Aorta (tissue), 5 donors: ENCODE results near the gene JCHAIN. TPM values are rescaled to one million over a fixed set of nuclear protein-coding genes. Genes with fewer than 3 reads are reported as not detected.

Source experiments
- ATAC-seq: fragments of 200-7000 bp; cut with Tn5 transposase; one replicate; pipeline ENCODE4 v1.9.1; 2022; ENCODE audit warnings: moderate library complexity; ENCODE audit not compliant: low FRiP score
- DNase-seq, 2 donors: peaks; one replicate each; pipeline ENCODE4 v3.0.0-alpha.2; 2020
- H3K27ac ChIP-seq, 2 donors: one replicate each; pipeline ENCODE4 v1.5.1; 2013; ENCODE audit warnings: low read length in 2 of 2, mild to moderate bottlenecking in 2 of 2, moderate library complexity in 2 of 2, control low read depth in 1 of 2, inconsistent platforms in 1 of 2, low read depth in 1 of 2
- H3K27me3 ChIP-seq, 2 donors: one replicate each; pipeline ENCODE4 v1.6.1; 2013; ENCODE audit warnings: control low read depth in 1 of 2, low read length in 1 of 2, mild to moderate bottlenecking in 1 of 2, moderate library complexity in 1 of 2; ENCODE audit not compliant: insufficient read depth in 2 of 2, control insufficient read depth in 1 of 2
- H3K36me3 ChIP-seq, 2 donors: one replicate each; pipeline ENCODE4 v1.6.1; 2013; ENCODE audit warnings: control low read depth in 1 of 2, low read length in 1 of 2, mild to moderate bottlenecking in 1 of 2; ENCODE audit not compliant: insufficient read depth in 2 of 2, control insufficient read depth in 1 of 2
- H3K4me1 ChIP-seq, 2 donors: one replicate each; pipeline ENCODE4 v1.6.1; 2013; ENCODE audit warnings: low read length in 2 of 2, control low read depth in 1 of 2, mild to moderate bottlenecking in 1 of 2, moderate library complexity in 1 of 2; ENCODE audit not compliant: insufficient read depth in 2 of 2, control insufficient read depth in 1 of 2
- H3K4me3 ChIP-seq, 2 donors: one replicate each; pipeline ENCODE4 v1.5.1; 2013; ENCODE audit warnings: low read length in 2 of 2, control low read depth in 1 of 2, mild to moderate bottlenecking in 1 of 2
- H3K9me3 ChIP-seq: one replicate; pipeline ENCODE4 v1.6.1; 2013; ENCODE audit warnings: mild to moderate bottlenecking, low read length; ENCODE audit not compliant: control insufficient read depth
- WGBS, 2 donors: extraction: QIAGEN DNeasy Blood & Tissue Kit; methylation state at CpG; one replicate each; pipeline ENCODE4 v1.1.7; 2013; 5-methylcytosine and 5-hydroxymethylcytosine counted together
- intact Hi-C, 2 donors: fragments of 100-400 bp; cut with DNase I; formaldehyde crosslinking; loops; one replicate each; pipeline versions ENCODE4 v1.14.2 to v1.15.0; 2022
- polyA plus RNA-seq, 2 donors: library from polyadenylated mRNA; stranded (reverse); fragments of 200-250 nt; gene quantifications; one replicate each; pipeline ENCODE4 v1.2.3, GENCODE V29; 2013
- total RNA-seq, 2 donors: library from RNA; stranded (reverse); fragmentation: NEBNext Ultra II Directional; extraction: Animal tissue kit (Norgen Biotek cat#: 25700); gene quantifications; one replicate each; pipeline ENCODE4 v1.2.1, GENCODE V29; 2021
- donor health status: healthy with polysubstance abuse.
- donor health status: Bipolar disorder and iron deficiency.
- donor health status: DM: no; HTN: no; CAD: no.
- donor health status: DM: no; HTN: no; CAD: no.
- donor health status: DM: yes; HTN: yes; CAD: no.

The JCHAIN gene
- total and polyA plus RNA-seq, 4 donors = 2.7 to 33.8 (median 15.7) TPM

- Histone ChIP-seq H3K4me3 (no peak overlapping the region), H3K36me3 (no peaks in the 10 kb centered on the region), H3K27ac (no peak overlapping the region), H3K27me3 (no peaks in the 10 kb centered on the region), H3K4me1 (no peaks in the 10 kb centered on the region), H3K9me3 (no peaks in the 10 kb centered on the region)
- ATAC-seq (no peak), DNase-seq (no peak)
- intact Hi-C loops = no loop called here
- 93 to 98% methylated on average over 3 of the region's 3 CpGs for WGBS, 2 donors
These were observed 43.0 kb downstream of the JCHAIN start for GRCh38 chr4:70623323-70623722.

GRCh38 chr4:70619778-70620177, 46.5 kb downstream of the JCHAIN start:
- intact Hi-C loops = no loop called here
- no peak for ATAC-seq
- no peaks in the 10 kb centered on the region for H3K36me3 ChIP-seq
- no peaks in the 10 kb centered on the region for H3K9me3 ChIP-seq
- 93 to 96% methylated on average over 2 of the region's 2 CpGs for WGBS, 2 donors
- H3K4me3 ChIP-seq = no peak overlapping the region
- H3K4me1 ChIP-seq = no peaks in the 10 kb centered on the region
- no peak overlapping the region for H3K27ac ChIP-seq
- DNase-seq = no peak
- H3K27me3 ChIP-seq = no peaks in the 10 kb centered on the region

- Histone ChIP-seq H3K27me3 (no peaks in the 10 kb centered on the region), H3K9me3 (no peaks in the 10 kb centered on the region), H3K4me1 (no peaks in the 10 kb centered on the region), H3K4me3 (no peak overlapping the region), H3K27ac (no peak overlapping the region), H3K36me3 (no peaks in the 10 kb centered on the region)
- ATAC-seq (no peak), DNase-seq (no peak)
- 87 to 89% methylated on average over 4 of the region's 4 CpGs for WGBS, 2 donors
- intact Hi-C loops = no loop called here
These were observed 47.0 kb downstream of the JCHAIN start for GRCh38 chr4:70619288-70619687.

- H3K4me3 ChIP-seq = peak overlapping the region in 1 of 2 donors; percentile 12
- 71 to 76% methylated on average over 3 of the region's 3 CpGs for WGBS, 2 donors
- H3K9me3 ChIP-seq = no peaks in the 10 kb centered on the region
- intact Hi-C loops = no loop called here
- H3K4me1 ChIP-seq = no peaks in the 10 kb centered on the region
- no peak for ATAC-seq
- no peak overlapping the region for H3K27ac ChIP-seq
- no peaks in the 10 kb centered on the region for H3K36me3 ChIP-seq
- no peaks in the 10 kb centered on the region for H3K27me3 ChIP-seq
- no peak for DNase-seq
These were observed 52.1 kb downstream of the JCHAIN start for GRCh38 chr4:70614184-70614555.

GRCh38 chr4:70613306-70614183, 52.8 kb downstream of the JCHAIN start:
- Histone ChIP-seq H3K4me3 (peak overlapping the region in 1 of 2 donors; percentile 12), H3K36me3 (no peaks in the 10 kb centered on the region), H3K9me3 (no peaks in the 10 kb centered on the region), H3K4me1 (no peaks in the 10 kb centered on the region), H3K27ac (no peak overlapping the region), H3K27me3 (no peaks in the 10 kb centered on the region)
- 16 to 22% methylated on average over 9 of the region's 9 CpGs for WGBS, 2 donors
- intact Hi-C loops = no loop called here
- DNase-seq (no peak), ATAC-seq (no peak)

- ATAC-seq (no peak), DNase-seq (no peak)
- 30% methylated on average over 2 of the region's 2 CpGs for WGBS, 2 donors
- Histone ChIP-seq H3K36me3 (no peaks in the 10 kb centered on the region), H3K9me3 (no peaks in the 10 kb centered on the region), H3K4me1 (no peaks in the 10 kb centered on the region), H3K4me3 (no peak overlapping the region), H3K27ac (no peak overlapping the region), H3K27me3 (no peaks in the 10 kb centered on the region)
- intact Hi-C loops = no loop called here
These were observed 58.0 kb downstream of the JCHAIN start for GRCh38 chr4:70608324-70608723.

GRCh38 chr4:70607334-70607853, 58.9 kb downstream of the JCHAIN start:
- ATAC-seq (no peak), DNase-seq (no peak)
- H3K27me3 ChIP-seq = no peaks in the 10 kb centered on the region
- 85 to 91% methylated on average over 3 of the region's 3 CpGs for WGBS, 2 donors
- H3K4me3 ChIP-seq = no peak overlapping the region
- no peak overlapping the region for H3K27ac ChIP-seq
- intact Hi-C loops = no loop called here
- H3K9me3 ChIP-seq = no peaks in the 10 kb centered on the region
- no peaks in the 10 kb centered on the region for H3K36me3 ChIP-seq
- H3K4me1 ChIP-seq = no peaks in the 10 kb centered on the region

- intact Hi-C loops = no loop called here
- H3K9me3 ChIP-seq = no peaks in the 10 kb centered on the region
- no peaks in the 10 kb centered on the region for H3K27me3 ChIP-seq
- 83 to 84% methylated on average over 8 of the region's 8 CpGs for WGBS, 2 donors
- H3K36me3 ChIP-seq = no peaks in the 10 kb centered on the region
- ATAC-seq = no peak
- DNase-seq = no peak
- no peak overlapping the region for H3K4me3 ChIP-seq
- no peaks in the 10 kb centered on the region for H3K4me1 ChIP-seq
- H3K27ac ChIP-seq = no peak overlapping the region
These were observed 59.8 kb downstream of the JCHAIN start for GRCh38 chr4:70606459-70606858.
